Naive thymus-derived CD4-positive, alpha-beta T cell (primary cell): ENCODE data around the gene MACO1. TPM values are rescaled to one million over a fixed set of nuclear protein-coding genes. Genes with fewer than 3 reads are reported as not detected.

Experiments used
- ATAC-seq: fragments of 150-1000 bp; cut with Tn5 transposase; 2 replicates; pipeline ENCODE4 v1.10.0; 2021; ENCODE audit warnings: mild to moderate bottlenecking, moderate library complexity
- CTCF ChIA-PET: fragments of 350-600 bp; sonication (Branson Sonifier 250); formaldehyde crosslinking; loops from one replicate; lab custom pipeline; 2021; ENCODE audit warnings: antibody characterized with exemption; lab: Charles Lee
- POLR2A ChIA-PET: fragments of 350-600 bp; sonication (Branson Sonifier 250); formaldehyde crosslinking; loops from one replicate; lab custom pipeline; 2021; ENCODE audit warnings: antibody characterized with exemption, inconsistent platforms; lab: Charles Lee
- DNase-seq, 9 donors: peaks; one replicate each; pipeline versions ENCODE4 v3.0.0 to v3.0.0-alpha.2; 2020 to 2022; ENCODE audit warnings: mixed read lengths in 1 of 9
- H3K27ac ChIP-seq: one replicate; pipeline ENCODE4 v1.7.0; 2013; ENCODE audit warnings: mild to moderate bottlenecking, low read depth, low read length, moderate library complexity
- H3K27me3 ChIP-seq, 2 donors: one replicate each; pipeline ENCODE4 v1.7.0; 2013; ENCODE audit warnings: low read length in 2 of 2, mild to moderate bottlenecking in 2 of 2, moderate library complexity in 2 of 2; ENCODE audit not compliant: control insufficient read depth in 2 of 2, insufficient read depth in 2 of 2
- H3K36me3 ChIP-seq, 3 experiments: 1 replicate in 2 of 3; 2 replicates in 1 of 3; pipeline ENCODE4 v1.7.0; 2013; ENCODE audit warnings: low read length in 3 of 3, mild to moderate bottlenecking in 3 of 3, moderate library complexity in 1 of 3; ENCODE audit not compliant: insufficient read depth in 3 of 3, control insufficient read depth in 2 of 3
- H3K4me1 ChIP-seq, 2 donors: one replicate each; pipeline ENCODE4 v1.7.0; 2013; ENCODE audit warnings: low read length in 2 of 2, mild to moderate bottlenecking in 2 of 2, moderate library complexity in 1 of 2; ENCODE audit not compliant: control insufficient read depth in 2 of 2, insufficient read depth in 2 of 2
- H3K4me3 ChIP-seq: 2 replicates; pipeline ENCODE4 v1.7.0; 2013; ENCODE audit warnings: mild to moderate bottlenecking, low read length
- H3K9me3 ChIP-seq, 3 experiments: 1 replicate in 2 of 3; 2 replicates in 1 of 3; pipeline ENCODE4 v1.7.0; 2013; ENCODE audit warnings: low read length in 3 of 3; ENCODE audit not compliant: control insufficient read depth in 2 of 3
- H3K27ac Mint-ChIP-seq, 9 donors: one replicate each; pipeline ENCODE4 v1.8.0; 2020 to 2022; ENCODE audit warnings: mixed read lengths in 9 of 9, mild to moderate bottlenecking in 8 of 9, moderate library complexity in 5 of 9, inconsistent platforms in 2 of 9
- H3K27me3 Mint-ChIP-seq, 5 donors: one replicate each; pipeline ENCODE4 v1.8.0; 2021 to 2022; ENCODE audit warnings: mixed read lengths in 5 of 5, mild to moderate bottlenecking in 1 of 5
- H3K36me3 Mint-ChIP-seq, 5 donors: one replicate each; pipeline ENCODE4 v1.8.0; 2020 to 2022; ENCODE audit warnings: mixed read lengths in 5 of 5, mild to moderate bottlenecking in 3 of 5, inconsistent platforms in 1 of 5
- H3K4me1 Mint-ChIP-seq, 7 donors: one replicate each; pipeline ENCODE4 v1.8.0; 2020 to 2022; ENCODE audit warnings: mixed read lengths in 7 of 7, mild to moderate bottlenecking in 3 of 7, inconsistent platforms in 1 of 7
- H3K4me3 Mint-ChIP-seq, 10 donors: one replicate each; pipeline ENCODE4 v1.8.0; 2020 to 2022; ENCODE audit warnings: mild to moderate bottlenecking in 10 of 10, mixed read lengths in 10 of 10, moderate library complexity in 6 of 10, inconsistent platforms in 2 of 10
- H3K9me3 Mint-ChIP-seq, 11 donors: one replicate each; pipeline ENCODE4 v1.8.0; 2020 to 2022; ENCODE audit warnings: mixed read lengths in 11 of 11, mild to moderate bottlenecking in 4 of 11, inconsistent platforms in 1 of 11, moderate library complexity in 1 of 11
- intact Hi-C, 2 donors: fragments of 100-400 bp; cut with micrococcal nuclease; formaldehyde crosslinking; loops; one replicate each; pipeline ENCODE4 v1.15.1; 2023
- polyA plus RNA-seq, 2 donors: library from polyadenylated mRNA; unstranded; fragments of 300-500 nt; fragmentation: Illumina TruSeq; gene quantifications; one replicate each; pipeline ENCODE4 v1.2.3, GENCODE V29; 2021
- total RNA-seq, 6 experiments: library from RNA in 5 of 6; stranded (reverse) in 5 of 6; gene quantifications; 1 replicate in 5 of 6; 2 replicates in 1 of 6; pipeline ENCODE4 v1.2.3 and lab custom pipeline; 2021 to 2026

MACO1 gene
- total and polyA plus RNA-seq, 7 experiments from 2014 or later: 8.8 to 25.9 (median 19.5) TPM

DNA sequence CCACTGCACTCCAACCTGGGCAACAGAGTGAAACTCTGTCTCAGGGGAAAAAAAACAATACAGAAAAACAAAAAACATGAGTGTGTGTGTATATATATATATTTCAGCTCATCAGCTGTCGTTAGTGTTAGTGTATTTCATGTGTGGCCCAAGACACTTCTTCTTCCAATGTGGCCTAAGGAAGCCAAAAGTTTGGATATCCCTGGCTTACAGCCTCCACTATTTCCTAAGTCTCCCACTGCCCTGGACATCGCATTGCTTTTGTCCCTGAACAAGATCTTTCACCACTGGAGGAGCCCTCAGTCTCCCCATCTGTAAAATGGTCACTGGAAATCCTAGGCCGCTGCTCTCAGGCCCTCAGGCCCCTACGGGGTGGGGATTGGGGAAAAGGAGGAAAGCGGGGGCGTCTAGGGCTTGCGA is 112.3 kb downstream of the MACO1 start:
- ChIA-PET CTCF (interaction anchor here (0.6 to 1.9 kb wide), 4 partner anchors 18 to 41 kb away, joined by 4 to 7 read pairs (median 4); no protein-coding TSS in a partner anchor), POLR2A (interaction anchor here (0.8 to 16.0 kb wide), 6 partner anchors 18 to 253 kb away, joined by 3 to 442 read pairs (median 4); no protein-coding TSS in a partner anchor)
- Mint-ChIP-seq H3K9me3 (no peaks in the 10 kb centered on the region), H3K4me3 (peak overlapping the region; percentile 60 to 96 (median 81)), H3K27me3 (peaks cover 0 to 18% (median 0%) of the 10 kb centered on the region in 5 donors), H3K27ac (peak overlapping the region in 8 of 9 donors; percentile 36 to 88 (median 79)), H3K36me3 (peaks cover 0 to 7% (median 0%) of the 10 kb centered on the region in 5 donors), H3K4me1 (peaks cover 24 to 44% (median 36%) of the 10 kb centered on the region in 7 donors)
- peaks cover 29 to 32% of the 10 kb centered on the region in 2 donors for H3K4me1 ChIP-seq
- H3K27ac ChIP-seq: peak overlapping the region; percentile 87
- ATAC-seq (no peak), DNase-seq (peak in 1 of 9 donors; percentile 19)
- H3K4me3 ChIP-seq: peak overlapping the region; percentile 30
- intact Hi-C loops: loop anchor here (2.0 to 5.0 kb wide), 4 partner anchors 20 to 254 kb away; no protein-coding TSS in a partner anchor
- H3K9me3 ChIP-seq: no peaks in the 10 kb centered on the region
- H3K36me3 ChIP-seq: peaks cover 0 to 11% (median 0%) of the 10 kb centered on the region in 3 experiments
- H3K27me3 ChIP-seq: no peaks in the 10 kb centered on the region

DNA sequence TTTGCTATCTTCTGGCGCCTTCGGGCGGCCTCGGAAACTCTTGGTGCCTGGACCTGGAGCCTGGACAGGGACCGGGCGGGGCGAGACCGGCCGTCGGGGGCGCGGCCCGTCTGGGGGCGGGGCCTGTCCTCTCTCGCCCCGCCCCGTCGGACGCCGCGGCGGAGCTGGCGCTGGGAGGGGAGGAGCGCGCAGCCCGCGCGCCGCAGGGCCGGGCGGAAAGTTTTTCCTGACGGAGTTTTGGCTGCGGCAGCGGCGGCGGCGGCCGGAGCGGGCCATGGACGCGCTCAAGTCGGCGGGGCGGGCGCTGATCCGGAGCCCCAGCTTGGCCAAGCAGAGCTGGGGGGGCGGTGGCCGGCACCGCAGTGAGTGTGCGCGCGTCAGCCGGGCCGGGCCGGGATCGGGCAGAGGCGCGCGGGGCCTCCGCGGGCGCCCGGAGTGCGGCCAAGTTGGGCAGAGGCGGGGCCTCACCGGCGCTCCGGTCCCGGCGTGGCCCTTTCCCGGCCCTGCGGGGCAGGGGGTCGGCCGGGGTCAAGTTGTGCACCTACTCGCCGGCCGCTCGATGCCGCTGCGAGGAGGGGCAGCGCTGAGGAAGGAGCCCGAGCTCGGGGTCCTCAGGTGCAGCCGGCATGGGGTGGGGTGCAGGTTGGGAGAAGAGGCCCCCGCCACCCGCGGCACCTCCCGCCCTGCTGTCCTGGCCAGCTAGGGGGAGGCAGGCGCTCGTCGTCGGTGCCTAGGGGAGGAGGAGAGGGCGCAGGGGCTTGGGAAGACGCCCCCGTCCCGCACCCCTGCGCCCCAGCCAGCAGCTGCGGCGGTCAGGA is 112.9 kb downstream of the MACO1 start, which contains the start of gene LDLRAP1:
LDLRAP1 (plus strand) TSS at position 182 of the 818 bp plus-strand sequence; CDS start at position 275, 93 bp downstream.
- ATAC-seq: peak; percentile 97
- CTCF ChIA-PET: interaction anchor here (0.6 to 2.0 kb wide), 6 partner anchors 18 to 40 kb away, joined by 3 to 7 read pairs (median 5); no protein-coding TSS in a partner anchor
- no peaks in the 10 kb centered on the region for H3K9me3 Mint-ChIP-seq
- peaks cover 0 to 7% (median 0%) of the 10 kb centered on the region in 5 donors for H3K36me3 Mint-ChIP-seq
- POLR2A ChIA-PET: interaction anchor here (0.6 to 16.0 kb wide), 7 partner anchors 17 to 252 kb away, joined by 3 to 442 read pairs (median 4); no protein-coding TSS in a partner anchor
- DNase-seq: peak in 8 of 9 donors; percentile 28 to 81 (median 52)
- no peaks in the 10 kb centered on the region for H3K9me3 ChIP-seq
- peak within 1 kb of the TSS; percentile 60 for H3K4me3 ChIP-seq
- peaks cover 0 to 15% (median 0%) of the 10 kb centered on the region in 5 donors for H3K27me3 Mint-ChIP-seq
- intact Hi-C loops: loop anchor here (2.0 to 5.0 kb wide), 4 partner anchors 21 to 254 kb away; no protein-coding TSS in a partner anchor
- peak within 1 kb of the TSS; percentile 82 to 98 (median 95) for H3K4me3 Mint-ChIP-seq
- peaks cover 26 to 48% (median 39%) of the 10 kb centered on the region in 7 donors for H3K4me1 Mint-ChIP-seq
- peaks cover 0 to 11% (median 0%) of the 10 kb centered on the region in 3 experiments for H3K36me3 ChIP-seq
- peak within 1 kb of the TSS; percentile 34 to 97 (median 91) for H3K27ac Mint-ChIP-seq
- peaks cover 35 to 38% of the 10 kb centered on the region in 2 donors for H3K4me1 ChIP-seq
- H3K27ac ChIP-seq: peak within 1 kb of the TSS; percentile 87
- H3K27me3 ChIP-seq: no peaks in the 10 kb centered on the region

- intact Hi-C loops: loop anchor here (5.0 kb wide), 2 partner anchors 63 to 253 kb away; no protein-coding TSS in a partner anchor
- Histone ChIP-seq H3K27me3 (no peaks in the 10 kb centered on the region), H3K9me3 (no peaks in the 10 kb centered on the region), H3K27ac (peak overlapping the region; percentile 87), H3K36me3 (peaks cover 0 to 11% (median 0%) of the 10 kb centered on the region in 3 experiments), H3K4me3 (peak overlapping the region; percentile 60), H3K4me1 (peaks cover 42 to 44% of the 10 kb centered on the region in 2 donors)
- peaks cover 0 to 15% (median 0%) of the 10 kb centered on the region in 5 donors for H3K27me3 Mint-ChIP-seq
- CTCF ChIA-PET: interaction anchor here (0.6 to 2.0 kb wide), 4 partner anchors 17 to 1932 kb away, joined by 3 to 7 read pairs (median 5); no protein-coding TSS in a partner anchor
- peak overlapping the region; percentile 34 to 97 (median 91) for H3K27ac Mint-ChIP-seq
- POLR2A ChIA-PET: interaction anchor here (0.7 to 16.0 kb wide), 5 partner anchors 17 to 230 kb away, joined by 3 to 442 read pairs (median 4); no protein-coding TSS in a partner anchor
- peak in 2 of 9 donors; percentile 25 to 44 for DNase-seq
- H3K4me1 Mint-ChIP-seq: peaks cover 29 to 54% (median 46%) of the 10 kb centered on the region in 7 donors
- H3K36me3 Mint-ChIP-seq: peaks cover 0 to 7% (median 0%) of the 10 kb centered on the region in 5 donors
- peak overlapping the region; percentile 82 to 98 (median 95) for H3K4me3 Mint-ChIP-seq
- ATAC-seq: peak; percentile 20
- H3K9me3 Mint-ChIP-seq: no peaks in the 10 kb centered on the region
These were observed 113.6 kb downstream of the MACO1 start for GRCh38 chr1:25544243-25544764.

GRCh38 chr1:25544819-25545218 is 114.1 kb downstream of the MACO1 start:
- DNase-seq (no peak), ATAC-seq (no peak)
- Mint-ChIP-seq H3K9me3 (no peaks in the 10 kb centered on the region), H3K27me3 (peaks cover 0 to 12% (median 0%) of the 10 kb centered on the region in 5 donors), H3K27ac (peak overlapping the region in 8 of 9 donors; percentile 86 to 97 (median 92)), H3K4me1 (peaks cover 33 to 60% (median 51%) of the 10 kb centered on the region in 7 donors), H3K36me3 (peaks cover 0 to 8% (median 0%) of the 10 kb centered on the region in 5 donors), H3K4me3 (peak overlapping the region; percentile 82 to 98 (median 95))
- intact Hi-C loops: loop anchor here (5.0 kb wide), 2 partner anchors 62 to 252 kb away; no protein-coding TSS in a partner anchor
- H3K9me3 ChIP-seq: no peaks in the 10 kb centered on the region
- H3K4me3 ChIP-seq: peak overlapping the region; percentile 60
- no peaks in the 10 kb centered on the region for H3K27me3 ChIP-seq
- CTCF ChIA-PET: interaction anchor here (0.6 to 2.0 kb wide), 3 partner anchors 23 to 1933 kb away, joined by 3 to 7 read pairs (median 6); no protein-coding TSS in a partner anchor
- POLR2A ChIA-PET: interaction anchor here (0.7 to 16.0 kb wide), 3 partner anchors 16 to 53 kb away, joined by 3 to 442 read pairs (median 11); no protein-coding TSS in a partner anchor
- peaks cover 47 to 50% of the 10 kb centered on the region in 2 donors for H3K4me1 ChIP-seq
- peaks cover 0 to 11% (median 0%) of the 10 kb centered on the region in 3 experiments for H3K36me3 ChIP-seq
- peak overlapping the region; percentile 87 for H3K27ac ChIP-seq

DNA sequence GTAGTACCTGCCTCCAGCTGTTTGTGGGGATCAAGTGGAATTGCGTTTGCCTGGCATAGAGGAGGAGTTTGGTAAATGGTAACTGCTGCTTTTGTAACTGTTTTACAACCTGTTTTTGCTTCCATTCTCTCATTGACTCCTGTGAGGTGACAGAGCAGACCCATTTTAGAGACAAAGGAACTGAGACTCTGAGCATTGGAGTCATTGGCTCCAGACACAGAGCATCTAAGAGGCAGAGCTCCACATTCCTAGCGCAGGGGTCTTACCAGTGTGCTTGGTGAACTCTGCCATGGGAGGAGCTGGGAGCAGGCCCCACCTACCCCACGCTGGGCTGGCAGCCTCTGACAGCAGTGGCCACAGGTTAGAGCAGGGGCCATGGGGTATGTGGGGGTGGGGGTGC is 115.1 kb downstream of the MACO1 start:
- H3K4me1 ChIP-seq: peaks cover 56 to 59% of the 10 kb centered on the region in 2 donors
- intact Hi-C loops: no loop called here
- H3K4me1 Mint-ChIP-seq: peaks cover 43 to 69% (median 60%) of the 10 kb centered on the region in 7 donors
- peak overlapping the region; percentile 60 for H3K4me3 ChIP-seq
- H3K27ac ChIP-seq: peak overlapping the region; percentile 87
- no peaks in the 10 kb centered on the region for H3K9me3 ChIP-seq
- peak overlapping the region in 8 of 9 donors; percentile 86 to 97 (median 92) for H3K27ac Mint-ChIP-seq
- peaks cover 0 to 10% (median 0%) of the 10 kb centered on the region in 5 donors for H3K27me3 Mint-ChIP-seq
- peaks cover 0 to 15% (median 0%) of the 10 kb centered on the region in 5 donors for H3K36me3 Mint-ChIP-seq
- POLR2A ChIA-PET: interaction anchor here (1.5 to 16.0 kb wide), 4 partner anchors 15 to 131 kb away, joined by 4 to 442 read pairs (median 18); no protein-coding TSS in a partner anchor
- peak overlapping the region; percentile 82 to 98 (median 95) for H3K4me3 Mint-ChIP-seq
- ATAC-seq: no peak
- CTCF ChIA-PET: interaction anchor here (0.6 to 0.8 kb wide), 2 partner anchors 60 to 252 kb away, joined by 3 read pairs; no protein-coding TSS in a partner anchor
- H3K27me3 ChIP-seq: no peaks in the 10 kb centered on the region
- peaks cover 0 to 11% (median 0%) of the 10 kb centered on the region in 3 experiments for H3K36me3 ChIP-seq
- DNase-seq: no peak
- no peaks in the 10 kb centered on the region for H3K9me3 Mint-ChIP-seq
